ENCODE data around the gene RNPEPL1. TPM values are rescaled to one million over a fixed set of nuclear protein-coding genes. Genes with fewer than 3 reads are reported as not detected.

Gene RNPEPL1
- total and polyA plus RNA-seq, 2 experiments from 2014 or later, result 11.1 to 23.0 TPM

DNA sequence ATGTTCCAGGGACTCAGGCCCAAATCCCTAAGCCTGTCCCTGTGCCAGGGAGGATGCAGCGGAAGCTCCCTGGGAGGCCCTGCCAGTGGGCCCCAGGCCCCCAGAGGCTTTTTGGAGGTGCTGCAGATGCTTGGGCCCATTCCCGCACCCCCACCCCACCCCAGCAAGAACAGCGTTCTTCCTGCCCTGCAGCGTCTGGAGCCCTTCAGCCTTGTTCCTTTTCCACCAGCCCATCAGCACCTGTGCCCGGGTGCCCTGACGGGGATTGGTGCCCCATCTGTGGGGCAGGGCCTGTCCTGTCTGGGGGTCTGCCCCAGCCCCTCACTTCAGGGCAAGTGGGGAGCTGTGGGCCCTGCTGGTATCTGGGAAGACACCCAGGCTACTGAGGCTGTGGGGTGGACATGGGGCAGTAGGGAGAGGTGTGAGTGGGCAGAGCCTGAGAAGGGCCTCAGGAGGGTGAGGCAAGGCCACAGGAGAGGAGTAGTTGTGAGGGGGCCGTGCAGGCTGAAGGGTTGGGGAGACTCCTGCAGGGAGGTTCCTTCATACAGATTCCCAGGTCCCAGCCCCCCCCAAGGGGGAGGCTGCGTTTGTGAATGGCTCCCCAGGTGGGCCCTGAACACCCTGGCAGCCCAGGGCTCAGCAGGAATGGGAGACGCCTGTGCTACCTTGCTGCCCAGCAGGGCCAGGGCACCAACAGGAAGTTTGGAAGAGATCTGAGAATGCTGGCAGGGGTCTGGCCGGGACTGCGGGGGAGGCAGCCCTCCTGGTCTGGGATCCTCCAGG is 2.4 kb downstream of the RNPEPL1 start:
- TF ChIP-seq EZH2phosphoT487 (IDR thresholded peaks at IDR 0.05; ENCODE audit: insufficient read depth, low read depth) (no peak), EZH2 (IDR thresholded peaks at IDR 0.05; ENCODE audit: insufficient read depth, poor library complexity, severe bottlenecking) (no peak)
- in situ Hi-C loops (cut with MboI), result no loop called here
- Histone ChIP-seq H2AFZ (no peak overlapping the region), H3K4me3 (no peak overlapping the region), H3K9me2 (ENCODE audit: insufficient read depth) (no peaks in the 10 kb centered on the region), H3K79me2 (ENCODE audit: insufficient read depth) (0 out of 2 replicates have a peak, but pooled peaks cover 7% of the 10 kb centered on the region), H3K36me3 (ENCODE audit: low read depth) (no peaks in the 10 kb centered on the region; the same call in 1 of the 2 replicates), H3K9me3 (ENCODE audit: low read depth) (no peaks in the 10 kb centered on the region), H3K27ac (no peak overlapping the region), H3K4me1 (ENCODE audit: insufficient read depth) (peaks cover 17% of the 10 kb centered on the region), H3F3A (ENCODE audit: insufficient read depth) (no peaks in the 10 kb centered on the region; the same call in 1 of the 2 replicates), H4K20me1 (ENCODE audit: insufficient read depth) (no peaks in the 10 kb centered on the region), H3K4me2 (ENCODE audit: unreplicated experiment) (no peak overlapping the region), H3K9ac (no peak overlapping the region), H3K27me3 (replicated peaks; ENCODE audit: insufficient read depth) (no peaks in the 10 kb centered on the region)
- WGBS, 2 experiments (ENCODE audit: low coverage in 1 of 2, low lambda C conversion rate in 2 of 2, missing lambda C conversion rate in 2 of 2), result 77 to 79% methylated on average over 10 to 11 of the region's 11 CpGs
- DNase-seq, result no peak

DNA sequence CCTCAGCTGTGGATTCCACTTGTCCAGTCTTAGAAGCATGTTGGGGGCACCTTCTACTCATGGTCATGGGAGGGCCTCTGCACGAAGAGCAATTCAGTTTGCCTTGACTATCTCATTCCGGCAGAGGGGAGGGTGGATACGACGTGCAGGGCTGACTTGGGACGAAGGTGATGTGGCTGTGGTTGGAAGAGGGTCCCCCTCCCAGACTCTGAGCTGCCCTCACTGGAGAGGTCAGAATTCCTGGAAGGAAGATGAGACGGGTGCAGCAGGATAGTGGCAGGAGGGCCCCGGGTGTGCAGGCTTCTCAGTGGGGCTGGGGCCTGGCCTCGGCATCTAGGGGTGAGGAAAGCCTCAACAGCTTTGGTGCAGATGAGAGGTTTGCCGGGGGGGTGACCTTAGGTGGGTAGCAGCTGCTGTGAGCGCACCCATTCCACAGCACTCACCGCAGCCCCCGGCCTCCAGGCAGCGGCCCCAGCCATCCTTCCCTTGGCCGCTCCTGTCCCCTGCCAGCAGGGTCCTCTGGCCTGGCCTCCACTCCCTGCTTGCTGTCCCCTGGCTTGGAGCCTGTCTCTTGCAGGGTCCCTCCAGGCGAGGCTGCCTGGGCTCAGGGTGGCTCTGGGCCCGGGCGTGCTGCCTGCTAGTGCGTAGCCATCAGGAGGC is 3.2 kb downstream of the RNPEPL1 start:
- Histone ChIP-seq H3K4me3 (no peak overlapping the region), H3K36me3 (ENCODE audit: low read depth) (no peaks in the 10 kb centered on the region; the same call in 1 of the 2 replicates), H3K9ac (no peak overlapping the region), H2AFZ (no peak overlapping the region), H3K27ac (no peak overlapping the region), H3K27me3 (replicated peaks; ENCODE audit: insufficient read depth) (no peaks in the 10 kb centered on the region), H3F3A (ENCODE audit: insufficient read depth) (no peaks in the 10 kb centered on the region; the same call in 1 of the 2 replicates), H4K20me1 (ENCODE audit: insufficient read depth) (no peaks in the 10 kb centered on the region), H3K9me2 (ENCODE audit: insufficient read depth) (no peaks in the 10 kb centered on the region), H3K9me3 (ENCODE audit: low read depth) (no peaks in the 10 kb centered on the region), H3K4me2 (ENCODE audit: unreplicated experiment) (no peak overlapping the region), H3K4me1 (ENCODE audit: insufficient read depth) (peaks cover 12% of the 10 kb centered on the region), H3K79me2 (ENCODE audit: insufficient read depth) (0 out of 2 replicates have a peak, but pooled peaks cover 13% of the 10 kb centered on the region)
- WGBS, 2 experiments (ENCODE audit: low coverage in 1 of 2, low lambda C conversion rate in 2 of 2, missing lambda C conversion rate in 2 of 2), result 79 to 84% methylated on average over 16 to 18 of the region's 18 CpGs
- TF ChIP-seq EZH2 (IDR thresholded peaks at IDR 0.05; ENCODE audit: insufficient read depth, poor library complexity, severe bottlenecking), result no peak
- no peak for TF ChIP-seq EZH2phosphoT487 (IDR thresholded peaks at IDR 0.05; ENCODE audit: insufficient read depth, low read depth)
- DNase-seq, result no peak
- in situ Hi-C loops (cut with MboI), result no loop called here

- H3K27me3 ChIP-seq (replicated peaks; ENCODE audit: insufficient read depth), result no peaks in the 10 kb centered on the region
- peaks cover 4% of the 10 kb centered on the region for H3K4me1 ChIP-seq (ENCODE audit: insufficient read depth)
- no peak overlapping the region for H3K4me2 ChIP-seq (ENCODE audit: unreplicated experiment)
- 85 to 88% methylated on average over 29 to 30 of the region's 30 CpGs for WGBS, 2 experiments (ENCODE audit: low coverage in 1 of 2, low lambda C conversion rate in 2 of 2, missing lambda C conversion rate in 2 of 2)
- no peaks in the 10 kb centered on the region for H4K20me1 ChIP-seq (ENCODE audit: insufficient read depth)
- H3K9me3 ChIP-seq (ENCODE audit: low read depth), result no peaks in the 10 kb centered on the region
- H3K9me2 ChIP-seq (ENCODE audit: insufficient read depth), result no peaks in the 10 kb centered on the region
- H3K4me3 ChIP-seq, result no peak overlapping the region
- DNase-seq, result no peak
- H3K27ac ChIP-seq, result no peak overlapping the region
- no peak overlapping the region for H2AFZ ChIP-seq
- H3K79me2 ChIP-seq (ENCODE audit: insufficient read depth), result 0 out of 2 replicates have a peak, but pooled peaks cover 16% of the 10 kb centered on the region
- in situ Hi-C loops (cut with MboI), result no loop called here
- no peaks in the 10 kb centered on the region; the same call in 1 of the 2 replicates for H3K36me3 ChIP-seq (ENCODE audit: low read depth)
- no peaks in the 10 kb centered on the region; the same call in 1 of the 2 replicates for H3F3A ChIP-seq (ENCODE audit: insufficient read depth)
- TF ChIP-seq EZH2 (IDR thresholded peaks at IDR 0.05; ENCODE audit: insufficient read depth, poor library complexity, severe bottlenecking) (no peak), EZH2phosphoT487 (IDR thresholded peaks at IDR 0.05; ENCODE audit: insufficient read depth, low read depth) (no peak)
- no peak overlapping the region for H3K9ac ChIP-seq
Observed at GRCh38 chr2:240572141-240573031, 4.1 kb downstream of the RNPEPL1 start.

GRCh38 chr2:240573071-240573515 is 4.8 kb downstream of the RNPEPL1 start:
- Histone ChIP-seq H3F3A (ENCODE audit: insufficient read depth) (no peaks in the 10 kb centered on the region), H3K9me3 (ENCODE audit: low read depth) (no peaks in the 10 kb centered on the region), H3K27me3 (replicated peaks; ENCODE audit: insufficient read depth) (no peaks in the 10 kb centered on the region), H3K36me3 (ENCODE audit: low read depth) (no peaks in the 10 kb centered on the region; the same call in 1 of the 2 replicates), H3K9ac (no peak overlapping the region), H3K79me2 (ENCODE audit: insufficient read depth) (0 out of 2 replicates have a peak, but pooled peaks cover 18% of the 10 kb centered on the region), H3K27ac (no peak overlapping the region), H4K20me1 (ENCODE audit: insufficient read depth) (no peaks in the 10 kb centered on the region), H3K9me2 (ENCODE audit: insufficient read depth) (no peaks in the 10 kb centered on the region), H3K4me1 (ENCODE audit: insufficient read depth) (peaks cover 4% of the 10 kb centered on the region; the same call in 1 of the 2 replicates), H3K4me2 (ENCODE audit: unreplicated experiment) (no peak overlapping the region), H3K4me3 (no peak overlapping the region), H2AFZ (no peak overlapping the region)
- no peak for DNase-seq
- in situ Hi-C loops (cut with MboI), result no loop called here
- TF ChIP-seq EZH2phosphoT487 (IDR thresholded peaks at IDR 0.05; ENCODE audit: insufficient read depth, low read depth) (no peak), EZH2 (IDR thresholded peaks at IDR 0.05; ENCODE audit: insufficient read depth, poor library complexity, severe bottlenecking) (no peak)
- WGBS, 2 experiments (ENCODE audit: low coverage in 1 of 2, low lambda C conversion rate in 2 of 2, missing lambda C conversion rate in 2 of 2), result 79 to 81% methylated on average over 13 of the region's 20 CpGs

All from GM23248 (cell line).